ENCODE measurements around the gene ESF1.

DNA sequence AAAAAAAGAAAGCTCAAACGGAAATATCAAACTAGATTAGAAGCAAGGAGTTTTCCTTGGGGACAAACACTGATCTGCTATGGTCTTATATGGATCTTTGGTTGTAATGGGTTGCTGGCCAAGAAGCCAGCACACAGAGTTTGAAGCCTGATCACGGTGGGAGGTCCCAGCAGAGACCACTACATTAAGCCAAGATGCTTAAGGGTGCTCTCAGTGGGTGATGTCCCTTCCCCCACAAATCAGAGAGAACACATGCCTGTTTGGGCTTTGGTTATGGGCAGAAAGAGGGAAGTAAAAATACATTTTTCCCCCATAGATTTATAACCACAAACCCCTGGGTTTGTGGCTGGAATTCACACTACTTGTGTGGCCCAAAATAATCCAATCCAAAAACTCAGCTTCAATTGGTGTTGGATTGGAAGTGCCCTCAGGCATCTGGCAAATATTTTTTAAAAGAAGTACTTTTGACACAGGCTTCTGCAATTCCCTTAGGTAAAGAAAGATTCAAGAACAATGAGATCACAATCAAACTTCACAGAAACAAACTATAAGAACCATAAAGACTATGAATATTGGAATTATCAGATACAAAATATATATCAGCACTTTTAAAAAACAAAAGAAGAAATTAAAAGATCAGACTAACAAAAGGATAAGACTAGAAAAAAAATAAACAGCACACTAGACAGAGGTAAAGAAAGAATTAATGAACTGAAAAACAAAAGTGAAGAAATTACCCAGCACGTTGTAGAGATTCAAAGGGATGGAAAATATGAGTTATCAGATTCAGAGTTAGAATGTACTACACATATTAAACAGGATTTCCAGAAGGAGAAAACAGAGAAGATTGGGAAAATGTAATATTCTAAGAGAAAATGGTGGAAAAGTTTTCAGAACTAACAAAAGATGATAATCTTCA is 44.7 kb downstream of the ESF1 start:
- TF ChIP-seq, protein P1, sequence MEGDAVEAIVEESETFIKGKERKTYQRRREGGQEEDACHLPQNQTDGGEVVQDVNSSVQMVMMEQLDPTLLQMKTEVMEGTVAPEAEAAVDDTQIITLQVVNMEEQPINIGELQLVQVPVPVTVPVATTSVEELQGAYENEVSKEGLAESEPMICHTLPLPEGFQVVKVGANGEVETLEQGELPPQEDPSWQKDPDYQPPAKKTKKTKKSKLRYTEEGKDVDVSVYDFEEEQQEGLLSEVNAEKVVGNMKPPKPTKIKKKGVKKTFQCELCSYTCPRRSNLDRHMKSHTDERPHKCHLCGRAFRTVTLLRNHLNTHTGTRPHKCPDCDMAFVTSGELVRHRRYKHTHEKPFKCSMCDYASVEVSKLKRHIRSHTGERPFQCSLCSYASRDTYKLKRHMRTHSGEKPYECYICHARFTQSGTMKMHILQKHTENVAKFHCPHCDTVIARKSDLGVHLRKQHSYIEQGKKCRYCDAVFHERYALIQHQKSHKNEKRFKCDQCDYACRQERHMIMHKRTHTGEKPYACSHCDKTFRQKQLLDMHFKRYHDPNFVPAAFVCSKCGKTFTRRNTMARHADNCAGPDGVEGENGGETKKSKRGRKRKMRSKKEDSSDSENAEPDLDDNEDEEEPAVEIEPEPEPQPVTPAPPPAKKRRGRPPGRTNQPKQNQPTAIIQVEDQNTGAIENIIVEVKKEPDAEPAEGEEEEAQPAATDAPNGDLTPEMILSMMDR (IDR thresholded peaks at IDR 0.05) = no peak
- no peak for TF ChIP-seq POLR2A (IDR thresholded peaks at IDR 0.05)

Data from vagina (tissue), 2 donors.